GM23338 (cell line): Measurements from ENCODE around the gene MEGF8. TPM values are rescaled to one million over a fixed set of nuclear protein-coding genes. Genes with fewer than 3 reads are reported as not detected.

Source experiments
- ATAC-seq: fragments of 200-7000 bp; cut with Tn5 transposase; 3 replicates; pipeline ENCODE4 v1.9.1; 2020
- DNase-seq: peaks from one replicate; pipeline ENCODE4 v3.0.0-alpha.2; 2015; ENCODE audit warnings: low spot score
- H2AFZ ChIP-seq: fragments of 200-600 bp; sonication (generic); 2 replicates; pipeline ENCODE4 v1.8.0; 2016; ENCODE audit warnings: antibody characterized with exemption, mild to moderate bottlenecking, moderate library complexity
- H3F3A ChIP-seq: fragments of 200-600 bp; sonication (generic); replicated peaks from 2 replicates; pipeline ENCODE4 v1.8.0; 2017; ENCODE audit warnings: antibody characterized with exemption, mixed run types, low read depth
- H3K27ac ChIP-seq: fragments of 200-600 bp; sonication (generic); 2 replicates; pipeline ENCODE4 v1.6.1; 2016; ENCODE audit warnings: low read depth
- H3K27me3 ChIP-seq: fragments of 200-600 bp; sonication (generic); 2 replicates; pipeline ENCODE4 v1.8.0; 2016; ENCODE audit warnings: mild to moderate bottlenecking, mixed run types, moderate library complexity; ENCODE audit not compliant: insufficient read depth
- H3K36me3 ChIP-seq: fragments of 200-600 bp; sonication (generic); 2 replicates; pipeline ENCODE4 v1.8.0; 2016; ENCODE audit warnings: mild to moderate bottlenecking; ENCODE audit not compliant: insufficient read depth
- H3K4me1 ChIP-seq: fragments of 200-600 bp; sonication (generic); 2 replicates; pipeline ENCODE4 v1.8.0; 2016; ENCODE audit warnings: mild to moderate bottlenecking, moderate library complexity; ENCODE audit not compliant: insufficient read depth
- H3K4me2 ChIP-seq: fragments of 200-600 bp; sonication (generic); 2 replicates; pipeline ENCODE4 v1.7.1; 2017; ENCODE audit warnings: mixed run types
- H3K4me3 ChIP-seq: fragments of 200-600 bp; sonication (generic); 2 replicates; pipeline ENCODE4 v1.6.1; 2016; ENCODE audit warnings: mixed run types
- H3K79me2 ChIP-seq: fragments of 200-600 bp; sonication (generic); replicated peaks from 2 replicates; pipeline ENCODE4 v1.8.0; 2017; ENCODE audit warnings: mild to moderate bottlenecking; ENCODE audit not compliant: insufficient read depth
- H3K9me2 ChIP-seq: fragments of 200-600 bp; sonication (generic); 2 replicates; pipeline ENCODE4 v1.8.0; 2017; ENCODE audit not compliant: insufficient read depth
- H4K20me1 ChIP-seq: fragments of 200-600 bp; sonication (generic); replicated peaks from 2 replicates; pipeline ENCODE4 v1.8.0; 2017; ENCODE audit warnings: mild to moderate bottlenecking; ENCODE audit not compliant: insufficient read depth
- H3K27ac Mint-ChIP-seq: 2 replicates; pipeline ENCODE4 v1.8.0; 2020; ENCODE audit warnings: inconsistent platforms, mild to moderate bottlenecking, moderate library complexity, mixed read lengths
- H3K27me3 Mint-ChIP-seq: 3 replicates; pipeline ENCODE4 v1.8.0; 2022; ENCODE audit warnings: low read depth, mild to moderate bottlenecking, moderate library complexity, mixed read lengths, inconsistent platforms; ENCODE audit not compliant: insufficient read depth, poor library complexity
- H3K36me3 Mint-ChIP-seq: 3 replicates; pipeline ENCODE4 v1.8.0; 2021; ENCODE audit warnings: low read depth, mild to moderate bottlenecking, inconsistent platforms, moderate library complexity, mixed read lengths
- H3K4me1 Mint-ChIP-seq: 3 replicates; pipeline ENCODE4 v1.8.0; 2020; ENCODE audit warnings: mild to moderate bottlenecking, inconsistent platforms, mixed read lengths
- H3K4me3 Mint-ChIP-seq: 3 replicates; pipeline ENCODE4 v1.8.0; 2021; ENCODE audit warnings: moderate library complexity, mild to moderate bottlenecking, inconsistent platforms, mixed read lengths
- H3K9me3 Mint-ChIP-seq: 3 replicates; pipeline ENCODE4 v1.8.0; 2020; ENCODE audit warnings: moderate library complexity, mild to moderate bottlenecking, inconsistent platforms, mixed read lengths
- CTCF ChIP-seq, 2 experiments: fragments of 200-600 bp in 1 of 2; sonication (generic) in 1 of 2; conservative IDR thresholded peaks; 2 replicates each; pipeline versions ENCODE4 v1.5.1 to v1.6.1; 2016 to 2017; ENCODE audit warnings: antibody characterized with exemption in 2 of 2, low read depth in 2 of 2, mild to moderate bottlenecking in 2 of 2, moderate library complexity in 1 of 2
- ETS1 ChIP-seq: IDR thresholded peaks from 2 replicates; pipeline ENCODE4 v1.6.1; 2016; ENCODE audit warnings: antibody characterized with exemption
- EZH2 ChIP-seq: fragments of 200-600 bp; sonication (generic); IDR thresholded peaks from one replicate; pipeline ENCODE4 v1.8.0; 2017; ENCODE audit warnings: antibody characterized with exemption, mild to moderate bottlenecking, low read depth; ENCODE audit not compliant: unreplicated experiment
- EZH2phosphoT487 ChIP-seq: fragments of 200-600 bp; sonication (generic); IDR thresholded peaks from one replicate; pipeline ENCODE4 v1.8.1; 2018; ENCODE audit warnings: antibody characterized with exemption; ENCODE audit not compliant: unreplicated experiment
- JUNB ChIP-seq: IDR thresholded peaks from one replicate; pipeline ENCODE4 v1.6.1; 2016; ENCODE audit warnings: antibody characterized with exemption; ENCODE audit not compliant: unreplicated experiment
- NANOG ChIP-seq: IDR thresholded peaks from 2 replicates; pipeline ENCODE4 v1.6.1; 2016; ENCODE audit warnings: antibody characterized with exemption, borderline replicate concordance
- POLR2AphosphoS5 ChIP-seq: IDR thresholded peaks from 2 replicates; pipeline ENCODE4 v1.6.1; 2016; ENCODE audit warnings: antibody characterized with exemption, low read depth
- REST ChIP-seq: IDR thresholded peaks from one replicate; pipeline ENCODE4 v1.6.1; 2018; ENCODE audit warnings: antibody characterized with exemption; ENCODE audit not compliant: unreplicated experiment
- STAT1 ChIP-seq: IDR thresholded peaks from one replicate; pipeline ENCODE4 v1.6.1; 2016; ENCODE audit warnings: antibody characterized with exemption; ENCODE audit not compliant: unreplicated experiment
- ZNF462 ChIP-seq: fragments of 250-450 bp; sonication (Bioruptor Pico); IDR thresholded peaks from 2 replicates; pipeline ENCODE4 v1.5.0; 2020; ENCODE audit warnings: mild to moderate bottlenecking, moderate library complexity
- polyA plus RNA-seq: library from polyadenylated mRNA; unstranded; fragments of >200 nt; fragmentation: Nextera tagmentation; extraction: Ambion mirVana; gene quantifications from 2 replicates; pipeline ENCODE4 v1.2.1, GENCODE V29; 2016
- total RNA-seq: library from RNA; depleted of rRNA; stranded (reverse); fragments of >200 nt; shearing (Covaris generic); gene quantifications from 2 replicates; pipeline ENCODE4 v1.2.3, GENCODE V29; 2014

MEGF8 gene
- total and polyA plus RNA-seq, 2 experiments from 2014 or later = 6.2 to 40.5 TPM

- Mint-ChIP-seq H3K4me3 (peak overlapping the region; percentile 19; the same call in 1 of the 3 replicates), H3K27me3 (peaks cover 21% of the 10 kb centered on the region), H3K9me3 (no peaks in the 10 kb centered on the region), H3K36me3 (peaks cover 16% of the 10 kb centered on the region), H3K4me1 (peaks cover 32% of the 10 kb centered on the region), H3K27ac (0 out of 2 replicates have a peak overlapping the region, but pooled peaks have one; percentile 31)
- peaks cover 4% of the 10 kb centered on the region; the same call in 1 of the 2 replicates for H3K36me3 ChIP-seq
- H4K20me1 ChIP-seq = peaks cover 4% of the 10 kb centered on the region; the same call in 1 of the 2 replicates
- H3K27ac ChIP-seq = no peak overlapping the region
- no peaks in the 10 kb centered on the region for H3K9me2 ChIP-seq
- H3K27me3 ChIP-seq = no peaks in the 10 kb centered on the region
- peaks cover 20% of the 10 kb centered on the region for H3K79me2 ChIP-seq
- H3K4me2 ChIP-seq = no peak overlapping the region
- DNase-seq = no peak
- H3K4me3 ChIP-seq = no peak overlapping the region
- peaks cover 23% of the 10 kb centered on the region for H3K4me1 ChIP-seq
- H3F3A ChIP-seq = peaks cover 19% of the 10 kb centered on the region
- no peak overlapping the region for H2AFZ ChIP-seq
- ATAC-seq = no peak
- TF ChIP-seq EZH2 (no peak), CTCF (conservative IDR thresholded peaks at IDR 0.05; ENCODE audit: low read depth in 2 of 2) (no peak), STAT1 (no peak), POLR2AphosphoS5 (no peak), NANOG (no peak), ETS1 (no peak), EZH2phosphoT487 (no peak), REST (no peak), ZNF462 (no peak), JUNB (no peak)
These were observed 39.0 kb upstream of the MEGF8 start for GRCh38 chr19:42286349-42287016.
